PC-3 (cell line): Measurements from ENCODE around the gene HERC3.

Experiments used
- EZH2 ChIP-seq: fragments of 300-600 bp; sonication (generic); IDR thresholded peaks from one replicate; pipeline ENCODE4 v1.6.1; 2017; ENCODE audit warnings: antibody characterized with exemption, mild to moderate bottlenecking, low read length; ENCODE audit not compliant: unreplicated experiment
- EZH2phosphoT487 ChIP-seq: fragments of 300-600 bp; sonication (generic); IDR thresholded peaks from 2 replicates; pipeline ENCODE4 v1.6.1; 2018; ENCODE audit warnings: mild to moderate bottlenecking, antibody characterized with exemption, low read length, borderline replicate concordance
- TF ChIP-seq, protein P1 (sequence below): fragments of 300-600 bp; sonication (generic); conservative IDR thresholded peaks from 2 replicates; pipeline ENCODE4 v1.5.1; 2017; ENCODE audit warnings: antibody characterized with exemption, low read depth, mild to moderate bottlenecking, low read length

DNA sequence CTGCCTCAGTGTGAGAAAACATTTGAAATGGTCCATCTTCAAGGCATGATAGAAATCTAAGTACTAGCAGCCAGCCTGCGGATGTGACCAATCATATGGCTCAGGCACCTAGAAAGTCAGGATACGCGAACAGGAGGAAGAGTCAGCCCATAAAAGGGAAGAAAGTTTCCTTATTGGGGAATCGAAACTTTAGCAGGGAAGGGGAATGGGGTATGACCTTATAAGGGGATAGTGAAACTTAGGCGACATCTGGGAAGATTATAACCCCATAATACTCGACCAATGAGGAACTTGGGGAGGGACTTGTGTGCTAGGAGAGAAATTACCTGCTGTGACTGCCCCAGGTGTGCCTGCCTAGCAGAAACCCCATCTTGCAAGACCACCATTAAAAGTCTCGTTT is 42.5 kb upstream of the HERC3 start:
- TF ChIP-seq EZH2 (no peak), EZH2phosphoT487 (no peak)
- TF ChIP-seq, protein P1, sequence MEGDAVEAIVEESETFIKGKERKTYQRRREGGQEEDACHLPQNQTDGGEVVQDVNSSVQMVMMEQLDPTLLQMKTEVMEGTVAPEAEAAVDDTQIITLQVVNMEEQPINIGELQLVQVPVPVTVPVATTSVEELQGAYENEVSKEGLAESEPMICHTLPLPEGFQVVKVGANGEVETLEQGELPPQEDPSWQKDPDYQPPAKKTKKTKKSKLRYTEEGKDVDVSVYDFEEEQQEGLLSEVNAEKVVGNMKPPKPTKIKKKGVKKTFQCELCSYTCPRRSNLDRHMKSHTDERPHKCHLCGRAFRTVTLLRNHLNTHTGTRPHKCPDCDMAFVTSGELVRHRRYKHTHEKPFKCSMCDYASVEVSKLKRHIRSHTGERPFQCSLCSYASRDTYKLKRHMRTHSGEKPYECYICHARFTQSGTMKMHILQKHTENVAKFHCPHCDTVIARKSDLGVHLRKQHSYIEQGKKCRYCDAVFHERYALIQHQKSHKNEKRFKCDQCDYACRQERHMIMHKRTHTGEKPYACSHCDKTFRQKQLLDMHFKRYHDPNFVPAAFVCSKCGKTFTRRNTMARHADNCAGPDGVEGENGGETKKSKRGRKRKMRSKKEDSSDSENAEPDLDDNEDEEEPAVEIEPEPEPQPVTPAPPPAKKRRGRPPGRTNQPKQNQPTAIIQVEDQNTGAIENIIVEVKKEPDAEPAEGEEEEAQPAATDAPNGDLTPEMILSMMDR: no peak
